HepG2 (cell line): ENCODE data around the gene CDK13. TPM values are rescaled to one million over a fixed set of nuclear protein-coding genes. Genes with fewer than 3 reads are reported as not detected.

Experiments used
- CC2D1A ChIP-seq: sonication (generic); formaldehyde crosslinking; IDR thresholded peaks from 2 replicates; pipeline ENCODE4 v1.8.1; 2023; ENCODE audit warnings: mild to moderate bottlenecking, missing genetic modification reagents
- CCDC6 ChIP-seq: sonication (generic); formaldehyde crosslinking; IDR thresholded peaks from 2 replicates; pipeline ENCODE4 v1.8.1; 2022; ENCODE audit warnings: mild to moderate bottlenecking, missing genetic modification reagents, moderate library complexity
- CREM ChIP-seq, 2 experiments: sonication (generic) in 1 of 2; formaldehyde crosslinking in 1 of 2; IDR thresholded peaks; 2 replicates each; pipeline versions ENCODE4 v1.4.0 to v1.6.1; 2016 to 2020; ENCODE audit warnings: antibody characterized with exemption in 1 of 2, mild to moderate bottlenecking in 1 of 2, missing genetic modification reagents in 1 of 2
- HDAC1 ChIP-seq: sonication (generic); formaldehyde crosslinking; IDR thresholded peaks from 2 replicates; pipeline ENCODE4 v1.5.1; 2020; ENCODE audit warnings: mild to moderate bottlenecking, missing genetic modification reagents
- KDM1A ChIP-seq: IDR thresholded peaks from 2 replicates; pipeline ENCODE4 v1.6.1; 2016; ENCODE audit warnings: missing compliant biosample characterization
- KLF11 ChIP-seq: IDR thresholded peaks from 2 replicates; pipeline ENCODE4 v1.6.1; 2016; ENCODE audit warnings: missing compliant biosample characterization
- KLF12 ChIP-seq: sonication (generic); formaldehyde crosslinking; IDR thresholded peaks from 2 replicates; pipeline ENCODE4 v1.4.0; 2020; ENCODE audit warnings: missing genetic modification reagents, borderline replicate concordance
- KMT2A ChIP-seq: sonication (generic); formaldehyde crosslinking; IDR thresholded peaks from 2 replicates; pipeline ENCODE4 v1.4.0; 2020; ENCODE audit warnings: missing genetic modification reagents
- LCORL ChIP-seq, 2 experiments: fragments of 450-650 bp in 1 of 2; sonication (generic) in 1 of 2; formaldehyde crosslinking in 1 of 2; IDR thresholded peaks; 2 replicates each; pipeline versions ENCODE4 v1.5.0 to v1.6.1; 2017 to 2020; ENCODE audit warnings: antibody characterized with exemption in 1 of 2, missing genetic modification reagents in 1 of 2
- NFYB ChIP-seq: sonication (generic); formaldehyde crosslinking; IDR thresholded peaks from 2 replicates; pipeline ENCODE4 v1.4.0; 2020; ENCODE audit warnings: missing genetic modification reagents
- RXRA ChIP-seq: sonication (generic); formaldehyde crosslinking; IDR thresholded peaks from 2 replicates; pipeline ENCODE4 v1.5.1; 2020; ENCODE audit warnings: missing genetic modification reagents
- SALL1 ChIP-seq: sonication (generic); formaldehyde crosslinking; IDR thresholded peaks from 2 replicates; pipeline ENCODE4 v1.8.0; 2022; ENCODE audit warnings: mild to moderate bottlenecking, missing genetic modification reagents
- SNRNP70 ChIP-seq: fragments of 200-400 bp; formaldehyde crosslinking; IDR thresholded peaks from 2 replicates; pipeline ENCODE4 v1.6.1; 2017; ENCODE audit warnings: mild to moderate bottlenecking, low read depth, low read length, moderate library complexity
- SP2 ChIP-seq: sonication (generic); formaldehyde crosslinking; IDR thresholded peaks from 2 replicates; pipeline ENCODE4 v1.5.1; 2020; ENCODE audit warnings: mild to moderate bottlenecking, missing genetic modification reagents
- SRSF4 ChIP-seq: fragments of 200-400 bp; formaldehyde crosslinking; IDR thresholded peaks from one replicate; pipeline ENCODE4 v1.6.1; 2018; ENCODE audit warnings: mild to moderate bottlenecking, low read depth, low read length, moderate library complexity; ENCODE audit not compliant: poor library complexity, severe bottlenecking
- TCF12 ChIP-seq, 2 experiments: fragments of 450-650 bp in 1 of 2; sonication (generic) in 1 of 2; formaldehyde crosslinking in 1 of 2; IDR thresholded peaks; 2 replicates each; pipeline versions ENCODE4 v1.6.1 to v1.8.0; 2017 to 2022; ENCODE audit warnings: antibody characterized with exemption in 1 of 2, mild to moderate bottlenecking in 1 of 2, missing genetic modification reagents in 1 of 2, moderate library complexity in 1 of 2
- ZNF253 ChIP-seq: sonication (generic); formaldehyde crosslinking; IDR thresholded peaks from 2 replicates; pipeline ENCODE4 v1.8.0; 2022; ENCODE audit warnings: mild to moderate bottlenecking, missing genetic modification reagents, borderline replicate concordance
- ZNF773 ChIP-seq: sonication (generic); formaldehyde crosslinking; IDR thresholded peaks from 2 replicates; pipeline ENCODE4 v1.4.0; 2020; ENCODE audit warnings: missing genetic modification reagents, borderline replicate concordance
- ZNF775 ChIP-seq: sonication (generic); formaldehyde crosslinking; IDR thresholded peaks from 2 replicates; pipeline ENCODE4 v1.4.0; 2020; ENCODE audit warnings: missing genetic modification reagents, mild to moderate bottlenecking, moderate library complexity, borderline replicate concordance
- ZNF777 ChIP-seq: sonication (generic); formaldehyde crosslinking; IDR thresholded peaks from 2 replicates; pipeline ENCODE4 v1.4.0; 2020; ENCODE audit warnings: missing genetic modification reagents
- ZSCAN30 ChIP-seq: sonication (generic); formaldehyde crosslinking; IDR thresholded peaks from 2 replicates; pipeline ENCODE4 v1.5.0; 2020; ENCODE audit warnings: mild to moderate bottlenecking, missing genetic modification reagents
- polyA plus RNA-seq, 8 experiments: library from polyadenylated mRNA; depleted of rRNA in 3 of 8; stranded (reverse) in 7 of 8; unstranded in 1 of 8; fragments of >200 nt; fragmentation: Illumina TruSeq in 4 of 8; extraction: Trizol in 4 of 8; gene quantifications; 2 replicates each; pipeline versions ENCODE4 v1.2.1 to v1.2.3, GENCODE V29; 2011 to 2016; ENCODE audit warnings: low read depth in 4 of 8, missing spikeins in 1 of 8, mixed read lengths in 1 of 8; ENCODE audit not compliant: insufficient read depth in 1 of 8
- total RNA-seq, 5 experiments: library from RNA; depleted of rRNA; stranded (reverse); fragments of >200 nt; fragmentation: Illumina TruSeq; extraction: Trizol; gene quantifications; 2 replicates each; pipeline ENCODE4 v1.2.3, GENCODE V29; 2016; ENCODE audit warnings: low read depth in 1 of 5
- TF ChIP-seq, protein P1 (sequence below): IDR thresholded peaks from 2 replicates; pipeline ENCODE4 v1.6.1; 2012; ENCODE audit warnings: low read length, improper control_type of control experiment
- TF ChIP-seq, protein P2 (sequence below): IDR thresholded peaks from 2 replicates; pipeline ENCODE4 v1.6.1; 2018; ENCODE audit warnings: missing genetic modification reagents

The CDK13 gene
- total and polyA plus RNA-seq, 2 of the 13 experiments (the other 11 are each of a cell fraction or from before 2014, with no cell fraction given): 21.0 to 40.9 TPM

DNA sequence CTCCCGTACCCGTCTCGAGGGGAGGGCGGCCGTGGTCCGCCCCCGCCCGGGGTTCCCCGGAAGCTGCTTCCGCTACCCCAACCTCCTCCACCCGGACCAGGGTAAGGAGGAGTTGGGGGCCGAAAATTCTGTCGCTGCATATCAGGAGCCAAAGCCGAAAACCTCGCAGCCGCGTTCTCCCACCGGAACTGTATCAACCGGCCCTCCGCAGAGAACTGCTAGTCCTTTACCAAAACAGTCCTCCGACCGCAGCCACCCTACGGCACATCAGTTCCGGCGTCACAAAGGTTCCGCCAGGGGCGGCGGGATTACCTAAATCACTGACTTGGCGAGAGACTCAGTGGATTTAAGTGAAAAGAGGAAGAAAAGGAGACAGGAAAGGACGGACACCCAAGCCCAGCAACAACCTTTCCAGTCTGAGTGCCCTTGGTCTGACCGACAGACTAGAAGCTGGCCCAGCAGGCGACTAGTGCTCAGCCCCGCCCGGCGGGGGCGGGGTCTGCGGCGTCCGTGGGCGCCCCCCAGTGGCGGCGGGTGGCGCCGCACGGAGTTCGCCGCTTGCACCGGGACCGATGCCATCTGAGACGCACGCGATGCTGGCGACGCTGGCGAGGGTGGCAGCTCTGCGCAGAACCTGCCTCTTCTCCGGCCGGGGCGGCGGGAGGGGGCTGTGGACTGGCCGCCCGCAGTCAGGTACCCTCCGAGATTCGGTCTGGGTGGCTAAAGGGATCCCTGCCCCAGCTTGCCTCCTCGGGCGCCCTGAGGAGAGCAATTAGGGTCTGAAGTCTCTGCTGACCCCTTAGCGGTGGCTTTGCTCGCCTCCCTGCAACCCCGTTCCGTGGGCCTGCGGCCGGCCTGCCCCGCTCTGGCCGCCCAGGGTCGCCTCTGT lies 184.6 kb downstream of the CDK13 start, which contains the start of the genes MPLKIP and SUGCT (continued):
- TF ChIP-seq LCORL (IDR thresholded peaks at IDR 0.05) (no peak), LCORL (CRISPR knock-in tag; IDR thresholded peaks at IDR 0.05) (peak; percentile 43; the same call in 1 of the 2 replicates), CC2D1A (CRISPR knock-in tag) (no peak), NFYB (CRISPR knock-in tag) (no peak), HDAC1 (CRISPR knock-in tag) (peak; percentile 90), SALL1 (peak; percentile 81), SNRNP70 (no peak), ZNF775 (no peak), KLF12 (peak; percentile 73), RXRA (no peak; the same call in 1 of the 2 replicates), KDM1A (CRISPR knock-in tag) (no peak), KLF11 (CRISPR knock-in tag) (0 out of 2 replicates have a peak, but pooled peaks have one; percentile 28), CCDC6 (CRISPR knock-in tag) (peak; percentile 84; the same call in 1 of the 2 replicates), ZNF777 (CRISPR knock-in tag) (no peak; the same call in 1 of the 2 replicates), TCF12 (IDR thresholded peaks at IDR 0.05) (no peak), TCF12 (CRISPR knock-in tag; IDR thresholded peaks at IDR 0.05) (peak; percentile 79), ZNF253 (CRISPR knock-in tag) (no peak), KMT2A (CRISPR knock-in tag) (peak; percentile 99), ZSCAN30 (CRISPR knock-in tag) (no peak), CREM (IDR thresholded peaks at IDR 0.05) (peak; percentile 66; the same call in 1 of the 2 replicates), CREM (CRISPR knock-in tag; IDR thresholded peaks at IDR 0.05) (no peak), SRSF4 (no peak), SP2 (CRISPR knock-in tag) (peak; percentile 37; the same call in 1 of the 2 replicates), ZNF773 (CRISPR knock-in tag) (peak; percentile 63)
- TF ChIP-seq, protein P1, sequence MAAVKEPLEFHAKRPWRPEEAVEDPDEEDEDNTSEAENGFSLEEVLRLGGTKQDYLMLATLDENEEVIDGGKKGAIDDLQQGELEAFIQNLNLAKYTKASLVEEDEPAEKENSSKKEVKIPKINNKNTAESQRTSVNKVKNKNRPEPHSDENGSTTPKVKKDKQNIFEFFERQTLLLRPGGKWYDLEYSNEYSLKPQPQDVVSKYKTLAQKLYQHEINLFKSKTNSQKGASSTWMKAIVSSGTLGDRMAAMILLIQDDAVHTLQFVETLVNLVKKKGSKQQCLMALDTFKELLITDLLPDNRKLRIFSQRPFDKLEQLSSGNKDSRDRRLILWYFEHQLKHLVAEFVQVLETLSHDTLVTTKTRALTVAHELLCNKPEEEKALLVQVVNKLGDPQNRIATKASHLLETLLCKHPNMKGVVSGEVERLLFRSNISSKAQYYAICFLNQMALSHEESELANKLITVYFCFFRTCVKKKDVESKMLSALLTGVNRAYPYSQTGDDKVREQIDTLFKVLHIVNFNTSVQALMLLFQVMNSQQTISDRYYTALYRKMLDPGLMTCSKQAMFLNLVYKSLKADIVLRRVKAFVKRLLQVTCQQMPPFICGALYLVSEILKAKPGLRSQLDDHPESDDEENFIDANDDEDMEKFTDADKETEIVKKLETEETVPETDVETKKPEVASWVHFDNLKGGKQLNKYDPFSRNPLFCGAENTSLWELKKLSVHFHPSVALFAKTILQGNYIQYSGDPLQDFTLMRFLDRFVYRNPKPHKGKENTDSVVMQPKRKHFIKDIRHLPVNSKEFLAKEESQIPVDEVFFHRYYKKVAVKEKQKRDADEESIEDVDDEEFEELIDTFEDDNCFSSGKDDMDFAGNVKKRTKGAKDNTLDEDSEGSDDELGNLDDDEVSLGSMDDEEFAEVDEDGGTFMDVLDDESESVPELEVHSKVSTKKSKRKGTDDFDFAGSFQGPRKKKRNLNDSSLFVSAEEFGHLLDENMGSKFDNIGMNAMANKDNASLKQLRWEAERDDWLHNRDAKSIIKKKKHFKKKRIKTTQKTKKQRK: no peak
- TF ChIP-seq, protein P2, sequence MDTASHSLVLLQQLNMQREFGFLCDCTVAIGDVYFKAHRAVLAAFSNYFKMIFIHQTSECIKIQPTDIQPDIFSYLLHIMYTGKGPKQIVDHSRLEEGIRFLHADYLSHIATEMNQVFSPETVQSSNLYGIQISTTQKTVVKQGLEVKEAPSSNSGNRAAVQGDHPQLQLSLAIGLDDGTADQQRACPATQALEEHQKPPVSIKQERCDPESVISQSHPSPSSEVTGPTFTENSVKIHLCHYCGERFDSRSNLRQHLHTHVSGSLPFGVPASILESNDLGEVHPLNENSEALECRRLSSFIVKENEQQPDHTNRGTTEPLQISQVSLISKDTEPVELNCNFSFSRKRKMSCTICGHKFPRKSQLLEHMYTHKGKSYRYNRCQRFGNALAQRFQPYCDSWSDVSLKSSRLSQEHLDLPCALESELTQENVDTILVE (CRISPR knock-in tag): peak; percentile 83
